Endometrium (tissue), 2 donors: ENCODE data around the gene MFSD11.
"Not testable (repeated sequence)": the region's sequence is repeated elsewhere in the genome, so short reads cannot be mapped to it uniquely, and the experiment has no call there.

ENCODE experiments used
- FAIRE-seq: peaks from 2 replicates; lab custom pipeline; 2012; peaks lifted over from hg19 to GRCh38; lab: Jason Lieb, UNC
- donor health status: control.
- donor health status: control.

The MFSD11 gene

GRCh38 chr17:76748657-76749056 is 10.7 kb downstream of the MFSD11 start:
- no peak for FAIRE-seq

GRCh38 chr17:76751416-76751993 is 13.6 kb downstream of the MFSD11 start:
- FAIRE-seq: no peak

- FAIRE-seq: no peak
Measured at GRCh38 chr17:76752006-76752405, 14.1 kb downstream of the MFSD11 start.

GRCh38 chr17:76753061-76753961 is 15.4 kb downstream of the MFSD11 start:
- FAIRE-seq: no peak

- no peak for FAIRE-seq
Measured at GRCh38 chr17:76755285-76755684, 17.4 kb downstream of the MFSD11 start.

GRCh38 chr17:76757256-76757655 is 19.3 kb downstream of the MFSD11 start:
- FAIRE-seq: no peak

- FAIRE-seq: no peak
Measured at GRCh38 chr17:76758570-76758969, 20.7 kb downstream of the MFSD11 start.

GRCh38 chr17:76772842-76773525 is 35.1 kb downstream of the MFSD11 start:
- FAIRE-seq: no peak

- no peak for FAIRE-seq
Measured at GRCh38 chr17:76775021-76775600, 37.2 kb downstream of the MFSD11 start.

GRCh38 chr17:76781056-76781982 is 43.4 kb downstream of the MFSD11 start:
- FAIRE-seq: no peak

GRCh38 chr17:76783146-76783545 is 45.2 kb downstream of the MFSD11 start:
- FAIRE-seq: no peak

GRCh38 chr17:76784926-76785325 is 47.0 kb downstream of the MFSD11 start:
- no peak for FAIRE-seq

GRCh38 chr17:76787866-76788265 is 49.9 kb downstream of the MFSD11 start:
- not testable (repeated sequence) for FAIRE-seq

GRCh38 chr17:76789235-76789788 is 51.4 kb downstream of the MFSD11 start:
- no peak for FAIRE-seq

- FAIRE-seq: peak; percentile 69
Measured at GRCh38 chr17:76791053-76791980, 53.4 kb downstream of the MFSD11 start.

GRCh38 chr17:76792348-76792747 is 54.4 kb downstream of the MFSD11 start:
- no peak for FAIRE-seq

- FAIRE-seq: no peak
Measured at GRCh38 chr17:76793775-76794174, 55.9 kb downstream of the MFSD11 start.

- FAIRE-seq: no peak
Measured at GRCh38 chr17:76796081-76796480, 58.2 kb downstream of the MFSD11 start.

- no peak for FAIRE-seq
Measured at GRCh38 chr17:76797241-76797840, 59.4 kb downstream of the MFSD11 start.

- no peak for FAIRE-seq
Measured at GRCh38 chr17:76801706-76802105, 63.8 kb downstream of the MFSD11 start.
